Retina (tissue), 1 donor: ENCODE results near the gene ABHD1.
"Not testable (repeated sequence)": the region's sequence is repeated elsewhere in the genome, so short reads cannot be mapped to it uniquely, and the experiment has no call there.

Experiments used
- DNase-seq: peaks from one replicate; pipeline ENCODE4 v3.0.0-alpha.2; 2016

Gene ABHD1

DNA sequence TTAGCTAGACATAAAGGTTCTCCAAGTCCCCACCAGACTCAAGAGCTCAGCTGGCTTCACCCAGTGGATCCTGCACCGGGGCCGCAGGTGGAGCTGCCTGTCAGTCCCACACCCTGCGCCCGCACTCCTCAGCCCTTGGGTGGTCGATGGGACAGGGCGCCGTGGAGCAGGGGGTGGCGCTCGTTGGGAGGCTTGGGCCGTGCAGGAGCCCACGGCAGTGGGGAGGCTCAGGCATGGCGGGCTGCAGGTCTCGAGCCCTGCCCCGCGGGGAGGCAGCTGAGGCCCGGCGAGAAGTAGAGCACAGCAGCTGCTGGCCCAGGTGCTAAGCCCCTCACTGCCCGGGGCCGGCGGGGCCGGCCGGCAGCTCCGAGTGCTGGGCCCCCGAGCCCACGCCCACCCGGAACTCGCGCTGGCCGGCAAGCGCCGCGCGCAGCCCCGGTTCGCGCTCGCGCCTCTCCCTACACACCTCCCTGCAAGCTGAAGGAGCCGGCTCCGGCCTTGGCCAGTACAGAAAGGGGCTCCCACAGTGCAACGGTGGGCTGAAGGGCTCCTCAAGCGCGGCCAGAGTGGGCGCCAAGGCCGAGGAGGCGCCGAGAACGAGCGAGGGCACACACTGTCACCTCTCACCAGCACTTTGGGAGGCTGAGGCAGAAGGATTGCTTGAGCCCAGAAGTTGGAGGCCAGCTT, 12.1 kb upstream of the ABHD1 start:
- DNase-seq = not testable (repeated sequence)

DNA sequence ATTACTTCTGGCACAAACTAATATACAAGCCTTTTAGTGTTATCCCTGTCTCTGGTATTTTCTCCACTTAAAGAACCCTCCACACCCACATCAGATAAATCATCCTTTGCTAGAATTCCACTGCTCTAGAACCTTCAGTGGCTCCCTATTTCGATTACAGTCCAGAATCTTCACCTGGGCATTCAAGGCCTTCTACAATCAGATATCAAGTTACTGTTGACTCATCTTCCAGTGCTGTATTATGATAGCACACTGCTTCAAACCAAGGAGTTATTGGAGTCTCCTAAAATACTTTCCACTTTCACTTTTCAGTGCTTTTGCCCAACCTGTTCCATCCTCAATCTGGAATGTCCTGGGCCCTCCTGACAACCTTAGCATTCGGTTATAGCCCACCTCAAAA, 8.1 kb upstream of the ABHD1 start:
- no peak for DNase-seq

DNA sequence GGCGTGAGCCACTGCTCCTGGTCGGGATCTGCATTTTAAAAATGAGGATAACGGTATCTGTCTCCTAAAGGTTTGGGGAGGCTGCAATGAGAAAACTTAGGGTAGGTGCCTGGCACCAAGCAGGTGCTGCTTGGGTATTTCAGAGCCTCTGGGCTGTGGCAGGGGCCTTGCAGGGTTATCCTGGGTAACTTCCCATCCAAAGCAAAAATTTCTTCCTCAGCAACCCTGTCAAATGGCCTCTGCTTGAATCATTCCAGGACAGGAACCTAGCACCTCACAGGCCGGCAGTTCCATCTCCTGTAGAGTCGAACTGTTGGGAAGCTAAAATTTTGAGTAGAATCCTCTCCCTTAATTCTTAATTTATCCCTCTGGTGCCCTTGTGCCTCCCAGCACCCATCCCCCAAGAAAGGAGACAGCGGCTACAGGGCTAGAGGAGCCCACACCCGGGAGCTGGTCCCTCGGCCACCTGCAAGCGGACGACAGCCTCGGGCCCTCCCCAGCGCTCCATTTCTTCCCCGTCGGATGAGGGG, 5.6 kb upstream of the ABHD1 start:
- DNase-seq = no peak

DNA sequence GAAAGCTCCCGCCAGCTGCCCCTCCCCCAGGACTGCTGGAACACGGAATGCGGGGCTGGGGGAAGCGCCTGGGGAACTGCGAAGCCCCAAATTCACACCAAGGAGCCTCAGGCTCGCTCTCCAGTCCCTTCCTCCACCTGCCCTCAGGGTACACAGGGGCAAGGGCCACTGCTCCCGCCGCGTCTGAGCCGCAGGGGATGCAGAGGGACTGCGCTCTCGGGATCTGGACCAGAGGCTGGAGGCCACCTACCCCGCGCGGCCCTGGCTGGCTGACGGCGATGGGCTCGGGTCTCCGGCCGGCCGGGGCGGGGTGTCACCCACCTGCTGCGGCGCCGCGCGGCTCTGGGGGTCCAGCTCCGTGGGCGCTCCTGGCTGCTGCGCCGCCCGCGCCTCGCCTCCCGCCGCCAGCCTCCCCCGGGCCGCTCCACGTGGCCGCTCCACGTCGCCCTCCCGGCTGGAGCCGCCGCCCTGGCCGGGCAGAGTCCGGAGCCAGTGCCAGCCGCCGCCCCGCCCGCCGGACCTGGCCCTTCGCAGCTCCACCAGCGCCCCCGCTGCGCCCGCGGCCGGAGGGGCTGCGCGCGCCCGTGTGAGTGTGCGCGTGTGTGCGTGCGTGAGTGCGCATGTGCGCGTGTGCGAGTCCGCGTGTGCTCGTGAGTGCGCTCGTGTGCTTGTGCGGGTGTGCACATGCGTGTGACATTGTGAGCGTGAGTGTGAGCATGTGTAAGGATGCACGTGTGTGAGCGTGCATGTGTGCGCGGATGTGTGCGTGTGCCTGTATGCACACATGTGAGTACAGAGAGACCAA, 4.9 kb upstream of the ABHD1 start, which contains the start of gene CGREF1:
CGREF1 (minus strand) TSS at position 604 of the 805 bp plus-strand sequence. CDS start 14,762 bp downstream, outside the sequence.
- DNase-seq = peak; percentile 62

DNA sequence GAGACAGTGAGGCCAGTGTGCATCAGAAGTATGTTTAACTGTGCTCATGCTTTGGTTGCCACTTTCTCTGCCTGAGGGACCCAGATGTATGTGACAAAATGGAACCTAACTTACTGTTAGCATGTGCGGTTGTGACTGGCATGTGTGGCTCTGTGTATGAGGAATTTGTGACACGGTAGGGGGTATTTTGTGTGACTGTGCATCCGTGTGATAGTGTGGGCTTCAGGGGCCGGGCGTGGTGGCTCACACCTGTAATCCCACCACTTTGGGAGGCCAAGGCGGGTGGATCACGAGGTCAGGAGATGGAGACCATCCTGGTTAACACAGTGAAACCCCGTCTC, 4.3 kb upstream of the ABHD1 start:
- not testable (repeated sequence) for DNase-seq

DNA sequence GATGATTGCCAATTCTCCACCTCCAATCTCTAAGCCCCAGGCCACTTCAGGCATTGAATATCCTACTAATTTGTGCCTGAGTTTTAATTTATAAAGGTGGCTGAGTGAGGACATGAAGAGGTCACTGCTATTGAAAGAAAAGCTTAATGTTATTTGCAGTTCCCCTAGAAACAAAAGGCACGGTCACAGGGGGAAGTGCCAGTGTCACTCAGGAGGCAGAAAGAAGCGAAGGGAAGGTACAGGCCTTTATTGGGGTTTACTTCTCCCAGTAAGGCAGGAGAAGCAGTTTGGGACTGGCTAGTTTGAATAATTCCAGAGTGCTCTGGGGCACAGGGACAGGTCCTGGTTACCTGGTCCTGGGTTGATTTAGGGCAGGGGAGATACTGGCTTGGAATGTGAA, 1.7 kb upstream of the ABHD1 start:
- no peak for DNase-seq

DNA sequence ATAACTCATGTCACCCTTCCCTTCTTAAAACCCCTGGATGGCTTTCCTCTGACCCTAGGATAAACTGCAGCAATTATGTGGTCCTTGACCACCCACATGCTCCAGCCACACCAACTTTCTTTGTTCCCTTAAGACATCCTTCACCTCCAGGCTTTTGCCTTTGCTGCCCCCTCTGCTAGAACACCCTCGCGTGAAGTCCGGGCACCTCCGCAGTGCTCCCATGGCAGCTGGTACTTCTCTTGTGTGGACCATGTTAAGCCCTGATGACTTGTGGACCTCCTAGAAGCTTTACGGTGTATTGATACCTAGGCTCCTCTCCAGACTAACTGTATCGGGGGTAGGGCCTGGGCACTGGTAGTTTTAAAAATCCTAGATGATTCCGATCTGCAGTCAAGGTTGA, 824 bp upstream of the ABHD1 start:
- peak; percentile 10 for DNase-seq

- DNase-seq = no peak
Observed at GRCh38 chr2:27125104-27125503, 1.5 kb downstream of the ABHD1 start.

DNA sequence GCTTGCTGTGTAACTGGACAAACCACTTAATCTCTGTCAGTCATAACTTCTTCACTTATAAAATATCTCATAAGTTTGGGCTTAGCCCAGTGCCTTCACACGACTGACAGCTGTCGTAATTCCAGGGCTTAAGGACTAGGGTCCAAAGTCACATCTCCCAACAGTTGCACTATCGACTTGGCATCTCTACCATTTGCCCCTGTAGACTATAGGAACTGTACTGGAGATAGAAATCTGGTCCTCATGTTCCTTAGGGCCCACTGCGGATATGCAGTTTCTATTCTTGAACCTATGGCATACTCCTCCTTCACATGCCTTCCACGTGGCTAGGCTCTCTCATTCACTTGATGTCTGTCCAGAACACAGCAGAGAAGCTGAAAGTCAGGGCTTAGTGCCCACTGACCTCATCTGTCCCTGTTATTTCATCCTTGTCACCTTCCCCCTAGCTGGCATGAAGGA, 2.7 kb downstream of the ABHD1 start:
- no peak for DNase-seq

- no peak for DNase-seq
Observed at GRCh38 chr2:27127883-27128667, 4.5 kb downstream of the ABHD1 start.

- DNase-seq = no peak
Observed at GRCh38 chr2:27128668-27129571, 5.3 kb downstream of the ABHD1 start.

- no peak for DNase-seq
Observed at GRCh38 chr2:27130396-27130795, 6.8 kb downstream of the ABHD1 start.

DNA sequence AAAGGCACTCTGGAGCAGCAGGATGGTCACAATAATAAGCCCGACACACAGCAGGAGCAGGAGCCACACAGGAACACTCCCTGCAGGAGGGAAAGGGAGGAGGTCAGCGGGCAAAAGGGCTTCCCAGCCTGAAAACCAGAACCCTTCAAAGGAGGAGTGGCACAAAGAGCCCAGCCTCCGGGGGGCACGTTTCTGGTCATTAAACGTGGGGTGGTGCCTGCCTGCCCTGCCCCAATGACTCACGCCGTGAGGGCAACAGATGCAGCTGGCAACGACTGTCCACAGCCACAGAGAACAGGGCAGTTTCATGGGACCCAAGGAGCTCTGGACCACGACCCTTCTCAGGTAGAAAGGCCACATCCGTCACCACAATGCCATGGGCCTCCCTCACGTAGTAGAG, 7.8 kb downstream of the ABHD1 start:
- no peak for DNase-seq

DNA sequence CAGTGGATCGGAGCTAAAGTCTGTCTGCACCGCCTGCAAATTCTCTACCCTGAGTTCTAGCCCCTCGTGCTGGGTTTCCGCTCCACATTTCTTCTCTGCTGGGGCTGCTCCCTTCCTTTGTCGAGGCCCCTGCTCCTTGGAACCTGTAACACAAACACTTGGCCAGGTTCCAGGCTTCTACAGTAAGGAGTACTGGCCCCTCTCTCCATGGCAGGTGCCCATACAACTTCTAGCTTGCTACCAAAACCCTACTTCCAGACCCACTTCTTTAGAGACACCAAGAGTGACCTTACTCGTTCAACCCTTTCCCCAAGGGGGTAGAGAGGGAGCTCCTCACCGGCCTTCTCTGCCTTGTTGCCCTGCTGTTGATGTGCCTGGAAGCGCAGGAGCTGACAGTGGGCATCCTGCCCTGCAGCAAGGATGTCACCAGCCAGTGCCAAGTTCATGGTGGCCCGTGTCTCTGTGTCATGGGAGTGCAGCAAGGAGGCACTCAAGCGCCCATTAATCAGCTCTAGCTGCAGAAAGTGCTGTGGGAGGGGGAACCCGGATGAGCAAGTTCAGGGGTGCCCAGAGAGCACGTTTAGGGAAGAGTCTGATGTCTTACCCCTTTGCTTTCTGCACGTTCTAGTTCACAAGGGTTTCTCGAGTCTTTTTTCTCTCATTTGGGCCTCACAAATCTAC, 9.7 kb downstream of the ABHD1 start:
- DNase-seq = no peak

GRCh38 chr2:27133905-27134780, 10.5 kb downstream of the ABHD1 start, which contains the start of gene PREB:
TSS of gene PREB (minus strand) at chr2:27134636. CDS start at chr2:27134421, 215 bp downstream.
- peak; percentile 95 for DNase-seq

DNA sequence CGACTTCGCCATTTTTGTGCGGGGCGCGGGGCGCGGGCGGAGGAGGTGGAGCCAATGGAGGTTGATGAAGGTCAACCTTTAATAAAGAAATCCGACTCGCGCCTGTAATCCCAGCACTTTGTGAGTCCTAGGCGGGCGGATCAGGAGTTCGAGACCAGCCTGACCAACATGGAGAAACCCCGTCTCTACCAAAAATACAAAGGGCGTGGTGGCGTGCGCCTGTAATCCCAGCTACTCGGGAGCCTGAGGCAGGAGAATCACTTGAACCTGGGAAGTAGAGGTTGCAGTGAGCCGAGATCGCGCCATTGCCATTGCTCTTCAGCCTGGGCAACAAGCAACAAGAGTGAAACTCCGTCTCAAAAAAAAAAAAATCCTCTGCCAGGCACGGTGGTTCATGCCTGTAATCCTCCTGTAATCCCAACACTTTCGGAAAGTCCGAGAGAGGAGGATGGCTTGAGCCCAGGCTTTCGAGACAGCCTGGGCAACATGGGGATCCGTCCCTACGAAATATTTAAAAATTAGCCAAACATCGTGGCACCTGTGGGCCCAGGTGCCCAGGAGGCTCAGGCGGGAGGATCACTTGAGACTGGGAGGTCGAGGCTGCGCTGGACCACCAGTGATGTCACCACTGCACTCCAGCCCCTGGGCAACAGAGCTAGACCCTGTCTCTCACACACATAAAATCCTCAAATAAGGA, 11.3 kb downstream of the ABHD1 start:
- no peak for DNase-seq

- DNase-seq = no peak
Observed at GRCh38 chr2:27135478-27135955, 11.9 kb downstream of the ABHD1 start.

GRCh38 chr2:27136751-27137150, 13.1 kb downstream of the ABHD1 start:
- no peak for DNase-seq

- no peak for DNase-seq
Observed at GRCh38 chr2:27137322-27137935, 13.8 kb downstream of the ABHD1 start.
